CD4-positive, alpha-beta T cell treated with Interleukin-15 for 1 hour (primary cell): ENCODE measurements around the gene NTMT1.
A peak's percentile ranks its signal among the peaks of the same experiment; 100 is the strongest.
"Not testable (repeated sequence)": the region's sequence is repeated elsewhere in the genome, so short reads cannot be mapped to it uniquely, and the experiment has no call there.

Experiments used
- DNase-seq: peaks from one replicate; pipeline ENCODE4 v3.0.0-alpha.2; 2020

Gene NTMT1

GRCh38 chr9:129626079-129626624, at the start of gene NTMT1:
TSS of gene NTMT1 (plus strand) at chr9:129626163. CDS start at chr9:129632704, 6,541 bp downstream.
- DNase-seq, result peak; percentile 91

GRCh38 chr9:129576546-129577543, 49.1 kb upstream of the NTMT1 start:
- no peak for DNase-seq

- no peak for DNase-seq
Measured at GRCh38 chr9:129579294-129579693, 46.7 kb upstream of the NTMT1 start.

GRCh38 chr9:129580211-129580915, 45.6 kb upstream of the NTMT1 start:
- DNase-seq, result peak; percentile 43

GRCh38 chr9:129581505-129582189, 44.3 kb upstream of the NTMT1 start:
- DNase-seq, result no peak

- DNase-seq, result no peak
Measured at GRCh38 chr9:129582855-129583254, 43.1 kb upstream of the NTMT1 start.

- no peak for DNase-seq
Measured at GRCh38 chr9:129583308-129584038, 42.5 kb upstream of the NTMT1 start.

GRCh38 chr9:129584136-129584535, 41.8 kb upstream of the NTMT1 start:
- peak; percentile 78 for DNase-seq

- no peak for DNase-seq
Measured at GRCh38 chr9:129585352-129585751, 40.6 kb upstream of the NTMT1 start.

GRCh38 chr9:129586245-129586644, 39.7 kb upstream of the NTMT1 start:
- DNase-seq, result no peak

GRCh38 chr9:129586685-129587084, 39.3 kb upstream of the NTMT1 start:
- no peak for DNase-seq

- no peak for DNase-seq
Measured at GRCh38 chr9:129587487-129588262, 38.3 kb upstream of the NTMT1 start.

GRCh38 chr9:129590466-129590865, 35.5 kb upstream of the NTMT1 start:
- DNase-seq, result no peak

GRCh38 chr9:129591916-129592315, 34.0 kb upstream of the NTMT1 start:
- DNase-seq, result no peak

- DNase-seq, result not testable (repeated sequence)
Measured at GRCh38 chr9:129592790-129593189, 33.2 kb upstream of the NTMT1 start.

GRCh38 chr9:129594632-129595031, 31.3 kb upstream of the NTMT1 start:
- DNase-seq, result no peak

- DNase-seq, result no peak
Measured at GRCh38 chr9:129595311-129595741, 30.6 kb upstream of the NTMT1 start.

- peak; percentile 43 for DNase-seq
Measured at GRCh38 chr9:129595903-129596540, 29.9 kb upstream of the NTMT1 start.

- DNase-seq, result no peak
Measured at GRCh38 chr9:129596541-129597331, 29.2 kb upstream of the NTMT1 start.
